GM12864 (cell line): ENCODE data around the gene MBD3L2B.

ENCODE experiments used
- DNase-seq: peaks from one replicate; pipeline ENCODE4 v3.0.0-alpha.2; 2011; ENCODE audit warnings: low read depth
- H3K4me3 ChIP-seq: 2 replicates; pipeline ENCODE4 v1.5.1; 2011; ENCODE audit warnings: mild to moderate bottlenecking, low read depth, low read length, control low read depth
- CTCF ChIP-seq: IDR thresholded peaks from 2 replicates; pipeline ENCODE4 v1.5.1; 2011; ENCODE audit warnings: low read depth, mild to moderate bottlenecking, moderate library complexity, low read length, control low read depth, inconsistent platforms; ENCODE audit errors: missing control alignments

Gene MBD3L2B

GRCh38 chr19:7013678-7014077 lies 7.6 kb downstream of the MBD3L2B start:
- TF ChIP-seq CTCF, result no peak

GRCh38 chr19:7010722-7011593 lies 10.3 kb downstream of the MBD3L2B start:
- no peak overlapping the region for H3K4me3 ChIP-seq
- no peak for DNase-seq
- no peak for TF ChIP-seq CTCF

More at GRCh38 chr19:7013678-7014077, 7.6 kb downstream of the MBD3L2B start:
- no peak for DNase-seq
- H3K4me3 ChIP-seq, result no peak overlapping the region

GRCh38 chr19:7007859-7008258 lies 13.4 kb downstream of the MBD3L2B start:
- no peak overlapping the region for H3K4me3 ChIP-seq
- DNase-seq, result no peak
- no peak for TF ChIP-seq CTCF

GRCh38 chr19:7006135-7006704 lies 15.0 kb downstream of the MBD3L2B start:
- no peak for TF ChIP-seq CTCF
- H3K4me3 ChIP-seq, result no peak overlapping the region
- DNase-seq, result no peak

GRCh38 chr19:7004313-7004931 lies 16.8 kb downstream of the MBD3L2B start:
- TF ChIP-seq CTCF, result no peak
- H3K4me3 ChIP-seq, result no peak overlapping the region
- DNase-seq, result no peak

GRCh38 chr19:7000816-7001215 lies 20.4 kb downstream of the MBD3L2B start:
- DNase-seq, result no peak
- no peak for TF ChIP-seq CTCF
- H3K4me3 ChIP-seq, result no peak overlapping the region

- no peak for DNase-seq
- TF ChIP-seq CTCF, result no peak
- no peak overlapping the region for H3K4me3 ChIP-seq
Observed at GRCh38 chr19:7000333-7000732, 20.9 kb downstream of the MBD3L2B start.
